H9 (cell line): ENCODE data around the gene B4GALT3. TPM values are rescaled to one million over a fixed set of nuclear protein-coding genes. Genes with fewer than 3 reads are reported as not detected.

ENCODE experiments used
- DNase-seq: peaks from one replicate; pipeline ENCODE4 v3.0.0-alpha.2; 2017
- H2AFZ ChIP-seq: one replicate; pipeline ENCODE4 v1.6.1; 2013; ENCODE audit warnings: mild to moderate bottlenecking, low read length, control low read depth, moderate library complexity
- H2AK5ac ChIP-seq: 2 replicates; pipeline ENCODE4 v1.6.1; 2013; ENCODE audit warnings: low read length, control low read depth, mixed read lengths; ENCODE audit not compliant: insufficient read length
- H2BK120ac ChIP-seq: one replicate; pipeline ENCODE4 v1.6.1; 2013; ENCODE audit warnings: low read depth, mild to moderate bottlenecking, low read length, control low read depth, inconsistent platforms; ENCODE audit not compliant: poor library complexity, severe bottlenecking
- H2BK12ac ChIP-seq: 2 replicates; pipeline ENCODE4 v1.6.1; 2013; ENCODE audit warnings: low read length, control low read depth, mixed read lengths, low read depth; ENCODE audit not compliant: insufficient read length
- H2BK15ac ChIP-seq: 2 replicates; pipeline ENCODE4 v1.6.1; 2013; ENCODE audit warnings: low read depth, low read length, control low read depth
- H2BK20ac ChIP-seq: one replicate; pipeline ENCODE4 v1.6.1; 2013; ENCODE audit warnings: low read depth, mild to moderate bottlenecking, low read length, control low read depth, inconsistent platforms; ENCODE audit not compliant: poor library complexity, severe bottlenecking
- H2BK5ac ChIP-seq: 2 replicates; pipeline ENCODE4 v1.6.1; 2013; ENCODE audit warnings: low read length, control low read depth, mixed read lengths; ENCODE audit not compliant: insufficient read length
- H3K14ac ChIP-seq: 2 replicates; pipeline ENCODE4 v1.6.1; 2013; ENCODE audit warnings: low read length, control low read depth; ENCODE audit not compliant: insufficient read depth
- H3K18ac ChIP-seq: 2 replicates; pipeline ENCODE4 v1.6.1; 2013; ENCODE audit warnings: low read depth, mild to moderate bottlenecking, mixed read lengths, low read length, control low read depth; ENCODE audit not compliant: insufficient read length
- H3K23ac ChIP-seq: 2 replicates; pipeline ENCODE4 v1.6.1; 2013; ENCODE audit warnings: low read length, control low read depth, mixed read lengths, low read depth; ENCODE audit not compliant: insufficient read length
- H3K23me2 ChIP-seq: 2 replicates; pipeline ENCODE4 v1.6.1; 2013; ENCODE audit warnings: low read depth, mild to moderate bottlenecking, mixed read lengths, low read length, control low read depth; ENCODE audit not compliant: insufficient read length, poor library complexity, severe bottlenecking
- H3K27ac ChIP-seq: 2 replicates; pipeline ENCODE4 v1.5.1; 2013; ENCODE audit warnings: low read length, control low read depth, mixed read lengths, low read depth; ENCODE audit not compliant: insufficient read length
- H3K27me3 ChIP-seq: 2 replicates; pipeline ENCODE4 v1.6.1; 2013; ENCODE audit warnings: low read length, control low read depth, inconsistent platforms; ENCODE audit not compliant: insufficient read depth
- H3K4ac ChIP-seq: 2 replicates; pipeline ENCODE4 v1.6.1; 2013; ENCODE audit warnings: low read depth, mild to moderate bottlenecking, control low read depth, inconsistent platforms, low read length, moderate library complexity
- H3K4me1 ChIP-seq: 2 replicates; pipeline ENCODE4 v1.6.1; 2013; ENCODE audit warnings: low read length, control low read depth, inconsistent platforms; ENCODE audit not compliant: insufficient read depth
- H3K4me2 ChIP-seq: 2 replicates; pipeline ENCODE4 v1.6.1; 2013; ENCODE audit warnings: low read length, control low read depth, mixed read lengths; ENCODE audit not compliant: insufficient read length, insufficient read depth
- H3K56ac ChIP-seq: 2 replicates; pipeline ENCODE4 v1.6.1; 2013; ENCODE audit warnings: low read depth, mild to moderate bottlenecking, mixed read lengths, low read length, control low read depth; ENCODE audit not compliant: insufficient read length
- H3K79me1 ChIP-seq: 2 replicates; pipeline ENCODE4 v1.6.1; 2013; ENCODE audit warnings: low read depth, mild to moderate bottlenecking, moderate library complexity, low read length, control low read depth, inconsistent platforms; ENCODE audit not compliant: insufficient read depth, poor library complexity, severe bottlenecking
- H3K79me2 ChIP-seq: 2 replicates; pipeline ENCODE4 v1.6.1; 2013; ENCODE audit warnings: low read length, control low read depth, inconsistent platforms; ENCODE audit not compliant: insufficient read depth
- H3K9ac ChIP-seq: 2 replicates; pipeline ENCODE4 v1.6.1; 2013; ENCODE audit warnings: low read length, control low read depth, mixed read lengths; ENCODE audit not compliant: insufficient read length; ENCODE audit errors: extremely low read depth
- H3K9me3 ChIP-seq: one replicate; pipeline ENCODE4 v1.6.1; 2013; ENCODE audit warnings: low read depth, low read length, inconsistent platforms; ENCODE audit not compliant: control insufficient read depth
- H3T11ph ChIP-seq: one replicate; pipeline ENCODE4 v1.6.1; 2013; ENCODE audit warnings: mild to moderate bottlenecking, low read length, control low read depth, inconsistent platforms
- H4K20me1 ChIP-seq: one replicate; pipeline ENCODE4 v1.6.1; 2013; ENCODE audit not compliant: control insufficient read depth, insufficient read length, insufficient read depth
- H4K5ac ChIP-seq: 2 replicates; pipeline ENCODE4 v1.6.1; 2013; ENCODE audit warnings: low read depth, mild to moderate bottlenecking, mixed read lengths, low read length, control low read depth; ENCODE audit not compliant: insufficient read length
- H4K8ac ChIP-seq: replicated peaks from 2 replicates; pipeline ENCODE4 v1.6.1; 2013; ENCODE audit warnings: low read length, control low read depth, mixed read lengths, low read depth; ENCODE audit not compliant: insufficient read length
- H4K91ac ChIP-seq: 2 replicates; pipeline ENCODE4 v1.6.1; 2013; ENCODE audit warnings: low read depth, mild to moderate bottlenecking, moderate library complexity, mixed read lengths, low read length, control low read depth; ENCODE audit not compliant: insufficient read length
- H3K27ac Mint-ChIP-seq, 3 experiments: 2 replicates in 2 of 3; 3 replicates in 1 of 3; pipeline ENCODE4 v1.8.0; 2020 to 2021; ENCODE audit warnings: mixed read lengths in 3 of 3, mild to moderate bottlenecking in 1 of 3, moderate library complexity in 1 of 3
- H3K27me3 Mint-ChIP-seq: 2 replicates; pipeline ENCODE4 v1.8.0; 2021; ENCODE audit warnings: low read depth, mild to moderate bottlenecking, moderate library complexity, mixed read lengths
- H3K36me3 Mint-ChIP-seq, 3 experiments: 2 replicates in 2 of 3; 3 replicates in 1 of 3; pipeline ENCODE4 v1.8.0; 2020 to 2021; ENCODE audit warnings: low read depth in 3 of 3, mixed read lengths in 3 of 3; ENCODE audit not compliant: insufficient read depth in 1 of 3
- H3K4me1 Mint-ChIP-seq, 2 experiments: 2 replicates each; pipeline ENCODE4 v1.8.0; 2020; ENCODE audit warnings: mixed read lengths in 2 of 2
- H3K4me3 Mint-ChIP-seq, 2 experiments: 2 replicates in 1 of 2; 3 replicates in 1 of 2; pipeline ENCODE4 v1.8.0; 2020 to 2021; ENCODE audit warnings: mild to moderate bottlenecking in 2 of 2, mixed read lengths in 2 of 2, moderate library complexity in 1 of 2
- H3K9me3 Mint-ChIP-seq, 2 experiments: 2 replicates in 1 of 2; 3 replicates in 1 of 2; pipeline ENCODE4 v1.8.0; 2020; ENCODE audit warnings: mild to moderate bottlenecking in 2 of 2, mixed read lengths in 2 of 2, moderate library complexity in 1 of 2
- CTCF ChIP-seq: fragments of 200-600 bp; sonication (generic); conservative IDR thresholded peaks from 3 replicates; pipeline ENCODE4 v1.8.0; 2021; ENCODE audit warnings: antibody characterized with exemption, mild to moderate bottlenecking
- WGBS: extraction: QIAGEN DNeasy Blood & Tissue Kit; methylation state at CpG from one replicate; pipeline ENCODE4 v1.1.7; 2013; ENCODE audit warnings: missing lambda C conversion rate, low lambda C conversion rate, mixed read lengths; ENCODE audit not compliant: insufficient read length; ENCODE audit errors: extremely low coverage; 5-methylcytosine and 5-hydroxymethylcytosine counted together
- total RNA-seq: library from RNA; stranded (reverse); gene quantifications from 2 replicates; pipeline ENCODE4 v1.2.1, GENCODE V29; 2021

B4GALT3 gene
- total RNA-seq, 1 experiment from 2014 or later = 31.8 TPM

GRCh38 chr1:161153682-161154337, 23.5 kb downstream of the B4GALT3 start, which contains the start of gene UFC1:
TSS of gene UFC1 (plus strand) at chr1:161153978. CDS start at chr1:161153998, 20 bp downstream.
- Histone ChIP-seq H4K20me1 (no peaks in the 10 kb centered on the region), H4K8ac (peak within 1 kb of the TSS; percentile 98), H2BK5ac (peak within 1 kb of the TSS; percentile 66), H3K56ac (peak within 1 kb of the TSS; percentile 71), H3K9me3 (no peaks in the 10 kb centered on the region), H3K27ac (peak within 1 kb of the TSS; percentile 93), H2AFZ (peak within 1 kb of the TSS; percentile 99), H2BK120ac (peak within 1 kb of the TSS; percentile 95), H3K79me2 (no peaks in the 10 kb centered on the region), H2AK5ac (peak within 1 kb of the TSS; percentile 51), H4K91ac (no peak within 1 kb of the TSS), H2BK15ac (no peak within 1 kb of the TSS), H3K14ac (peak within 1 kb of the TSS; percentile 100), H3K4me2 (peak within 1 kb of the TSS; percentile 69), H3K4ac (peak within 1 kb of the TSS; percentile 84; the same call in 1 of the 2 replicates), H3K23ac (peak within 1 kb of the TSS; percentile 2), H3K18ac (peak within 1 kb of the TSS; percentile 99), H3K79me1 (no peaks in the 10 kb centered on the region), H2BK20ac (peak within 1 kb of the TSS; percentile 78), H3K23me2 (no peaks in the 10 kb centered on the region), H3K9ac (peak within 1 kb of the TSS; percentile 98), H2BK12ac (peak within 1 kb of the TSS; percentile 77), H3T11ph (peak within 1 kb of the TSS; percentile 100), H3K4me1 (no peaks in the 10 kb centered on the region), H4K5ac (peak within 1 kb of the TSS; percentile 39), H3K27me3 (no peaks in the 10 kb centered on the region)
- no peak for TF ChIP-seq CTCF
- H3K4me1 Mint-ChIP-seq = peaks cover 15 to 16% of the 10 kb centered on the region in 2 experiments
- no CpG with 5 or more reads among the region's 33 CpGs for WGBS
- peaks cover 10 to 20% (median 17%) of the 10 kb centered on the region in 3 experiments; a peak in 6 of 7 replicates for H3K36me3 Mint-ChIP-seq
- peak within 1 kb of the TSS; percentile 99 to 100 for H3K4me3 Mint-ChIP-seq
- no peaks in the 10 kb centered on the region for H3K27me3 Mint-ChIP-seq
- H3K9me3 Mint-ChIP-seq = no peaks in the 10 kb centered on the region
- H3K27ac Mint-ChIP-seq = peak within 1 kb of the TSS; percentile 98 to 100 (median 100)
- DNase-seq = peak; percentile 85
